ENCODE measurements around the gene GIPC1.

- TF ChIP-seq, protein P1, sequence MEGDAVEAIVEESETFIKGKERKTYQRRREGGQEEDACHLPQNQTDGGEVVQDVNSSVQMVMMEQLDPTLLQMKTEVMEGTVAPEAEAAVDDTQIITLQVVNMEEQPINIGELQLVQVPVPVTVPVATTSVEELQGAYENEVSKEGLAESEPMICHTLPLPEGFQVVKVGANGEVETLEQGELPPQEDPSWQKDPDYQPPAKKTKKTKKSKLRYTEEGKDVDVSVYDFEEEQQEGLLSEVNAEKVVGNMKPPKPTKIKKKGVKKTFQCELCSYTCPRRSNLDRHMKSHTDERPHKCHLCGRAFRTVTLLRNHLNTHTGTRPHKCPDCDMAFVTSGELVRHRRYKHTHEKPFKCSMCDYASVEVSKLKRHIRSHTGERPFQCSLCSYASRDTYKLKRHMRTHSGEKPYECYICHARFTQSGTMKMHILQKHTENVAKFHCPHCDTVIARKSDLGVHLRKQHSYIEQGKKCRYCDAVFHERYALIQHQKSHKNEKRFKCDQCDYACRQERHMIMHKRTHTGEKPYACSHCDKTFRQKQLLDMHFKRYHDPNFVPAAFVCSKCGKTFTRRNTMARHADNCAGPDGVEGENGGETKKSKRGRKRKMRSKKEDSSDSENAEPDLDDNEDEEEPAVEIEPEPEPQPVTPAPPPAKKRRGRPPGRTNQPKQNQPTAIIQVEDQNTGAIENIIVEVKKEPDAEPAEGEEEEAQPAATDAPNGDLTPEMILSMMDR (conservative IDR thresholded peaks at IDR 0.05 in 1 of 2, IDR thresholded peaks at IDR 0.05 in 1 of 2; ENCODE audit: low read depth in 1 of 2, low read length in 2 of 2) = peak; percentile 48 to 72
- no peak for TF ChIP-seq EZH2 (IDR thresholded peaks at IDR 0.05; ENCODE audit: low read length, missing control alignments)
Measured at GRCh38 chr19:14505488-14506239, 9.7 kb upstream of the GIPC1 start.
